Heart right ventricle (tissue), 16 donors: ENCODE measurements around the gene RTL10. TPM values are rescaled to one million over a fixed set of nuclear protein-coding genes. Genes with fewer than 3 reads are reported as not detected.

ENCODE experiments used
- ATAC-seq, 8 donors: fragments of 200-7000 bp; cut with Tn5 transposase; one replicate each; pipeline ENCODE4 v1.9.1; 2020; ENCODE audit warnings: mild to moderate bottlenecking in 8 of 8, moderate library complexity in 8 of 8, moderate number of reproducible peaks in 1 of 8
- DNase-seq, 2 donors: peaks; one replicate each; pipeline ENCODE4 v3.0.0-alpha.2; 2020
- H3K27ac ChIP-seq, 10 donors: fragments of 200-600 bp; sonication (generic) in 2 of 10; one replicate each; pipeline versions ENCODE4 v1.5.0 to v1.8.0; 2020 to 2022; ENCODE audit warnings: mild to moderate bottlenecking in 3 of 10
- H3K27me3 ChIP-seq, 7 donors: fragments of 200-600 bp; one replicate each; pipeline ENCODE4 v1.8.0; 2021 to 2022; ENCODE audit warnings: mild to moderate bottlenecking in 2 of 7
- H3K36me3 ChIP-seq, 9 donors: fragments of 200-600 bp; sonication (generic) in 1 of 9; one replicate each; pipeline versions ENCODE4 v1.5.0 to v1.8.0; 2020 to 2022; ENCODE audit warnings: mild to moderate bottlenecking in 2 of 9
- H3K4me1 ChIP-seq, 9 donors: fragments of 200-600 bp; sonication (generic) in 1 of 9; one replicate each; pipeline versions ENCODE4 v1.5.0 to v1.8.0; 2020 to 2022; ENCODE audit warnings: mild to moderate bottlenecking in 4 of 9
- H3K4me3 ChIP-seq, 10 donors: fragments of 200-600 bp; sonication (generic) in 2 of 10; one replicate each; pipeline versions ENCODE4 v1.5.0 to v1.8.0; 2020 to 2022; ENCODE audit warnings: mild to moderate bottlenecking in 7 of 10, moderate library complexity in 2 of 10
- H3K9me3 ChIP-seq, 11 donors: fragments of 200-600 bp in 10 of 11; sonication (generic) in 2 of 11; one replicate each; pipeline versions ENCODE4 v1.5.0 to v1.8.0; 2013 to 2022; ENCODE audit warnings: mild to moderate bottlenecking in 2 of 11, control low read depth in 1 of 11, moderate library complexity in 1 of 11
- CTCF ChIP-seq, 9 donors: fragments of 200-600 bp; sonication (generic) in 2 of 9; IDR thresholded peaks; one replicate each; pipeline versions ENCODE4 v1.5.0 to v1.8.0; 2021 to 2022; ENCODE audit warnings: antibody characterized with exemption in 9 of 9, mild to moderate bottlenecking in 5 of 9, moderate library complexity in 1 of 9
- WGBS, 2 donors: extraction: QIAGEN DNeasy Blood & Tissue Kit; methylation state at CpG; one replicate each; pipeline ENCODE4 v1.1.7; 2013; ENCODE audit warnings: inconsistent platforms in 1 of 2; 5-methylcytosine and 5-hydroxymethylcytosine counted together
- intact Hi-C, 10 donors: fragments of 100-400 bp; cut with DNase I; formaldehyde crosslinking; loops; one replicate each; pipeline versions ENCODE4 v1.11.1 to v1.14.2; 2022
- polyA plus RNA-seq, 2 donors: library from polyadenylated mRNA; stranded (reverse); fragments of 200-250 nt; gene quantifications; one replicate each; pipeline ENCODE4 v1.2.3, GENCODE V29; 2013
- total RNA-seq, 10 donors: library from RNA; stranded (reverse); fragmentation: NEBNext Ultra II Directional in 3 of 10; extraction: Animal tissue kit (Norgen Biotek cat#: 25700) in 3 of 10; gene quantifications; one replicate each; pipeline versions ENCODE4 v1.2.1 to v1.2.4, GENCODE V29; 2021 to 2023
- donor health status: Arrhythmogenic right ventricular cardiomyopathy.
- donor health status: ischemic (EF 13 %, LVEDD 7.1; RV severe dilation, severe dysfunction).
- donor health status: healthy with polysubstance abuse.
- donor health status: DM: no; HTN: yes; CAD: no.
- donor health status: DM: no; HTN: no; CAD: no.
- donor health status: ischemic (EF 25% LVEDD 6.9; RV normal size, moderate dysfunction).
- donor health status: ischemic (EF 25% LVEDD 5.7; RV mildly dilated, moderate dysfunction).
- donor health status: healthy.
- donor health status: DM: yes; HTN: yes; CAD: no.
- donor health status: Ischemic cardiomyopathy.
- donor health status: ischemic (EF 35%, LVEDD 5.7; RV mildly dilated, moderate dysfunction).
- donor health status: nonischemic (EF 11% LVEDD 7.7; RV severe dilation, severe dysfunction).
- donor health status: DM: yes; HTN: yes; CAD: no.
- donor health status: PGD.
- donor health status: ischemic (EF 29% LVEDD 5.4; RV normal size, mild dysfunction).
- donor health status: nonischemic (EF 23%, LVEDD 6.1; RV moderate dilation, normal function).

Gene RTL10
- total and polyA plus RNA-seq, 12 donors: 4.0 to 12.0 (median 7.1) TPM

GRCh38 chr22:19816372-19817119, 38.1 kb downstream of the RTL10 start:
- intact Hi-C loops: no loop called here
- no peak for DNase-seq
- Histone ChIP-seq H3K9me3 (no peaks in the 10 kb centered on the region), H3K4me1 (peaks cover 0 to 2% (median 0%) of the 10 kb centered on the region in 9 donors), H3K27me3 (no peaks in the 10 kb centered on the region), H3K4me3 (no peak overlapping the region), H3K36me3 (no peaks in the 10 kb centered on the region), H3K27ac (no peak overlapping the region)
- TF ChIP-seq CTCF (IDR thresholded peaks at IDR 0.05): no peak
- WGBS, 2 donors: 94% methylated on average over 14 of the region's 14 CpGs
- ATAC-seq: no peak

- DNase-seq (no peak), ATAC-seq (no peak)
Observed at GRCh38 chr22:19815823-19816290, 38.8 kb downstream of the RTL10 start.

GRCh38 chr22:19815093-19815822, 39.4 kb downstream of the RTL10 start:
- Histone ChIP-seq H3K27ac (no peak overlapping the region), H3K4me3 (no peak overlapping the region), H3K9me3 (no peaks in the 10 kb centered on the region), H3K36me3 (no peaks in the 10 kb centered on the region), H3K27me3 (no peaks in the 10 kb centered on the region), H3K4me1 (peaks cover 0 to 2% (median 0%) of the 10 kb centered on the region in 9 donors)
- 91 to 93% methylated on average over 18 of the region's 18 CpGs for WGBS, 2 donors
- no peak for ATAC-seq
- DNase-seq: no peak
- no peak for TF ChIP-seq CTCF (IDR thresholded peaks at IDR 0.05)
- intact Hi-C loops: no loop called here

More at GRCh38 chr22:19815823-19816290, 38.8 kb downstream of the RTL10 start:
- H3K27ac ChIP-seq: no peak overlapping the region
- H3K36me3 ChIP-seq: no peaks in the 10 kb centered on the region
- no peaks in the 10 kb centered on the region for H3K9me3 ChIP-seq
- no peak for TF ChIP-seq CTCF (IDR thresholded peaks at IDR 0.05)
- peaks cover 0 to 2% (median 0%) of the 10 kb centered on the region in 9 donors for H3K4me1 ChIP-seq
- H3K4me3 ChIP-seq: no peak overlapping the region
- 87 to 91% methylated on average over 16 of the region's 16 CpGs for WGBS, 2 donors
- H3K27me3 ChIP-seq: no peaks in the 10 kb centered on the region
- intact Hi-C loops: no loop called here

- Histone ChIP-seq H3K36me3 (no peaks in the 10 kb centered on the region), H3K4me1 (peaks cover 0 to 4% (median 0%) of the 10 kb centered on the region in 9 donors), H3K27ac (no peak overlapping the region), H3K27me3 (no peaks in the 10 kb centered on the region), H3K9me3 (no peaks in the 10 kb centered on the region), H3K4me3 (no peak overlapping the region)
- DNase-seq (no peak), ATAC-seq (no peak)
- intact Hi-C loops: no loop called here
- TF ChIP-seq CTCF (IDR thresholded peaks at IDR 0.05): no peak
- 92% methylated on average over 5 of the region's 5 CpGs for WGBS, 2 donors
Observed at GRCh38 chr22:19814428-19814827, 40.2 kb downstream of the RTL10 start.
